Progenitor cell of endocrine pancreas (in vitro differentiated cells): ENCODE data around the gene GGTLC1. TPM values are rescaled to one million over a fixed set of nuclear protein-coding genes. Genes with fewer than 3 reads are reported as not detected.

Experiments used
- DNase-seq: peaks from one replicate; pipeline ENCODE4 v3.0.0; 2021; ENCODE audit warnings: low spot score; ENCODE audit not compliant: unreplicated experiment
- H3K27ac Mint-ChIP-seq: 2 replicates; pipeline ENCODE4 v1.8.0; 2021; ENCODE audit warnings: mild to moderate bottlenecking, moderate library complexity, mixed read lengths
- H3K27me3 Mint-ChIP-seq: 2 replicates; pipeline ENCODE4 v1.8.0; 2021; ENCODE audit warnings: mixed read lengths
- H3K36me3 Mint-ChIP-seq: 2 replicates; pipeline ENCODE4 v1.8.0; 2022; ENCODE audit warnings: mixed read lengths; ENCODE audit not compliant: insufficient read depth
- H3K4me1 Mint-ChIP-seq: 2 replicates; pipeline ENCODE4 v1.8.0; 2021; ENCODE audit warnings: low read depth, mixed read lengths
- H3K4me3 Mint-ChIP-seq: 2 replicates; pipeline ENCODE4 v1.8.0; 2021; ENCODE audit warnings: low read depth, mild to moderate bottlenecking, moderate library complexity, mixed read lengths
- H3K9me3 Mint-ChIP-seq: 2 replicates; pipeline ENCODE4 v1.8.0; 2021; ENCODE audit warnings: low read depth, mixed read lengths
- CTCF ChIP-seq: fragments of 200-600 bp; sonication (generic); IDR thresholded peaks from one replicate; pipeline ENCODE4 v1.5.0; 2021; ENCODE audit warnings: antibody characterized with exemption, mild to moderate bottlenecking; ENCODE audit not compliant: unreplicated experiment
- total RNA-seq: library from RNA; stranded (reverse); gene quantifications from 2 replicates; pipeline ENCODE4 v1.2.1, GENCODE V29; 2021

The GGTLC1 gene
- total RNA-seq, 1 donor from 2014 or later = not detected

GRCh38 chr20:23954008-23954745 lies 34.4 kb downstream of the GGTLC1 start:
- no peaks in the 10 kb centered on the region for H3K36me3 Mint-ChIP-seq
- no peaks in the 10 kb centered on the region for H3K4me1 Mint-ChIP-seq
- no peak overlapping the region for H3K27ac Mint-ChIP-seq
- H3K4me3 Mint-ChIP-seq = no peak overlapping the region
- no peaks in the 10 kb centered on the region for H3K9me3 Mint-ChIP-seq
- no peaks in the 10 kb centered on the region for H3K27me3 Mint-ChIP-seq
- no peak for DNase-seq
- no peak for TF ChIP-seq CTCF

- H3K27me3 Mint-ChIP-seq = no peaks in the 10 kb centered on the region
- H3K27ac Mint-ChIP-seq = no peak overlapping the region
- no peaks in the 10 kb centered on the region for H3K9me3 Mint-ChIP-seq
Measured at GRCh38 chr20:23946206-23946605, 42.4 kb downstream of the GGTLC1 start.

GRCh38 chr20:23943304-23943703 lies 45.3 kb downstream of the GGTLC1 start:
- H3K9me3 Mint-ChIP-seq = no peaks in the 10 kb centered on the region
- H3K27ac Mint-ChIP-seq = no peak overlapping the region
- H3K27me3 Mint-ChIP-seq = no peaks in the 10 kb centered on the region
- TF ChIP-seq CTCF = no peak
- no peaks in the 10 kb centered on the region for H3K36me3 Mint-ChIP-seq
- no peaks in the 10 kb centered on the region for H3K4me1 Mint-ChIP-seq
- no peak overlapping the region for H3K4me3 Mint-ChIP-seq
- DNase-seq = no peak

More at GRCh38 chr20:23946206-23946605, 42.4 kb downstream of the GGTLC1 start:
- TF ChIP-seq CTCF = no peak
- DNase-seq = no peak
- Mint-ChIP-seq H3K36me3 (no peaks in the 10 kb centered on the region), H3K4me1 (no peaks in the 10 kb centered on the region), H3K4me3 (no peak overlapping the region)

- Mint-ChIP-seq H3K27me3 (peaks cover 9% of the 10 kb centered on the region), H3K9me3 (no peaks in the 10 kb centered on the region), H3K27ac (no peak overlapping the region), H3K4me3 (no peak overlapping the region), H3K36me3 (no peaks in the 10 kb centered on the region), H3K4me1 (no peaks in the 10 kb centered on the region)
- no peak for DNase-seq
- no peak for TF ChIP-seq CTCF
Measured at GRCh38 chr20:23939641-23940040, 48.9 kb downstream of the GGTLC1 start.

GRCh38 chr20:23939063-23939462 lies 49.5 kb downstream of the GGTLC1 start:
- H3K4me3 Mint-ChIP-seq = no peak overlapping the region
- H3K4me1 Mint-ChIP-seq = no peaks in the 10 kb centered on the region
- H3K36me3 Mint-ChIP-seq = no peaks in the 10 kb centered on the region
- DNase-seq = no peak
- H3K27me3 Mint-ChIP-seq = peaks cover 9% of the 10 kb centered on the region
- H3K27ac Mint-ChIP-seq = no peak overlapping the region
- no peak for TF ChIP-seq CTCF
- no peaks in the 10 kb centered on the region for H3K9me3 Mint-ChIP-seq
